Kidney epithelial cell (primary cell): Measurements from ENCODE around the gene DSC1. TPM values are rescaled to one million over a fixed set of nuclear protein-coding genes. Genes with fewer than 3 reads are reported as not detected.
"Not testable (repeated sequence)": the region's sequence is repeated elsewhere in the genome, so short reads cannot be mapped to it uniquely, and the experiment has no call there.

Experiments used
- DNase-seq: peaks from one replicate; pipeline ENCODE4 v3.0.0-alpha.2; 2010; ENCODE audit warnings: low read depth
- H3K27me3 ChIP-seq: 2 replicates; pipeline ENCODE4 v1.6.0; 2011; ENCODE audit warnings: low read length; ENCODE audit not compliant: control insufficient read depth, insufficient read depth
- H3K36me3 ChIP-seq: 2 replicates; pipeline ENCODE4 v1.5.1; 2011; ENCODE audit warnings: low read length; ENCODE audit not compliant: control insufficient read depth, insufficient read depth
- H3K4me3 ChIP-seq: 2 replicates; pipeline ENCODE4 v1.5.1; 2011; ENCODE audit warnings: low read depth, mild to moderate bottlenecking, control low read depth, low read length
- CTCF ChIP-seq: IDR thresholded peaks from 2 replicates; pipeline ENCODE4 v1.5.1; 2011; ENCODE audit warnings: mild to moderate bottlenecking, moderate library complexity, low read length, control low read depth, inconsistent platforms; ENCODE audit not compliant: insufficient read depth, poor library complexity, severe bottlenecking
- total RNA-seq: library from RNA; depleted of rRNA; stranded (reverse); fragments of >200 nt; gene quantifications from 2 replicates; pipeline ENCODE4 v1.2.3, GENCODE V29; 2015

DSC1 gene
- total RNA-seq, 1 donor from 2014 or later, result not detected

- DNase-seq, result no peak
- Histone ChIP-seq H3K4me3 (no peak overlapping the region), H3K27me3 (no peaks in the 10 kb centered on the region), H3K36me3 (no peaks in the 10 kb centered on the region)
- no peak for TF ChIP-seq CTCF
Measured at GRCh38 chr18:31125878-31126277, 36.8 kb downstream of the DSC1 start.

GRCh38 chr18:31123125-31123524 is 39.5 kb downstream of the DSC1 start:
- not testable (repeated sequence) for H3K36me3 ChIP-seq, H3K27me3 ChIP-seq, H3K4me3 ChIP-seq, DNase-seq

GRCh38 chr18:31120594-31120993 is 42.1 kb downstream of the DSC1 start:
- Histone ChIP-seq H3K36me3 (no peaks in the 10 kb centered on the region), H3K27me3 (no peaks in the 10 kb centered on the region), H3K4me3 (no peak overlapping the region)
- no peak for TF ChIP-seq CTCF
- no peak for DNase-seq

- no peaks in the 10 kb centered on the region for H3K36me3 ChIP-seq
- TF ChIP-seq CTCF, result no peak
- DNase-seq, result no peak
- H3K4me3 ChIP-seq, result no peak overlapping the region
- no peaks in the 10 kb centered on the region for H3K27me3 ChIP-seq
Measured at GRCh38 chr18:31116853-31117595, 45.6 kb downstream of the DSC1 start.

- H3K4me3 ChIP-seq, result no peak overlapping the region
- no peaks in the 10 kb centered on the region for H3K27me3 ChIP-seq
- DNase-seq, result no peak
- H3K36me3 ChIP-seq, result no peaks in the 10 kb centered on the region
- TF ChIP-seq CTCF, result no peak
Measured at GRCh38 chr18:31112804-31113203, 49.9 kb downstream of the DSC1 start.

GRCh38 chr18:31105733-31106132 is 56.9 kb downstream of the DSC1 start:
- DNase-seq, result no peak
- H3K36me3 ChIP-seq, result no peaks in the 10 kb centered on the region
- no peaks in the 10 kb centered on the region for H3K27me3 ChIP-seq
- H3K4me3 ChIP-seq, result no peak overlapping the region
- TF ChIP-seq CTCF, result no peak
